HCT116 (cell line): ENCODE measurements around the gene FAM43A. TPM values are rescaled to one million over a fixed set of nuclear protein-coding genes. Genes with fewer than 3 reads are reported as not detected.

ENCODE experiments used
- ATAC-seq: fragments of 200-7000 bp; cut with Tn5 transposase; 2 replicates; pipeline ENCODE4 v1.9.1; 2020; ENCODE audit warnings: mild to moderate bottlenecking, moderate library complexity
- BruUV-seq: library from RNA; stranded (reverse); fragments of 400-500 nt; replicated peaks from 2 replicates; lab custom pipeline; 2021; lab: Mats Ljungman, UMichigan
- CTCF ChIA-PET: fragments of 300-600 bp; sonication (Branson Sonifier 250); formaldehyde crosslinking; loops from one replicate; lab custom pipeline; 2021; ENCODE audit warnings: antibody characterized with exemption; lab: Charles Lee
- POLR2A ChIA-PET: fragments of 300-600, 350-600 bp; sonication (Branson Sonifier 250); formaldehyde crosslinking; loops from one replicate; lab custom pipeline; 2021; ENCODE audit warnings: antibody characterized with exemption; lab: Charles Lee
- RAD21 ChIA-PET, 2 experiments: fragments of 300-600 bp; sonication (Branson Sonifier 250); formaldehyde crosslinking; loops; one replicate each; lab custom pipeline; 2023; ENCODE audit warnings: low total read pairs in 2 of 2; ENCODE audit not compliant: uncharacterized antibody in 2 of 2, unreplicated experiment in 2 of 2, low non-redundant PET in 1 of 2; lab: Charles Lee
- DNase-seq: peaks from one replicate; pipeline ENCODE4 v3.0.0-alpha.2; 2010; ENCODE audit warnings: low read depth, low spot score
- H2AFZ ChIP-seq: fragments of 200-600 bp; shearing (Covaris generic), sonication (generic); 2 replicates; pipeline ENCODE4 v1.6.1; 2017; ENCODE audit warnings: low read depth, mixed run types, mixed read lengths, antibody characterized with exemption, low read length; ENCODE audit not compliant: poor library complexity, severe bottlenecking
- H3K27ac ChIP-seq: 2 replicates; pipeline ENCODE4 v1.5.1; 2012; ENCODE audit warnings: low read depth, low read length
- H3K27me3 ChIP-seq: fragments of 200-600 bp; sonication (generic); 2 replicates; pipeline ENCODE4 v1.6.1; 2016; ENCODE audit warnings: mixed run types, low read length, mixed read lengths; ENCODE audit not compliant: insufficient read depth
- H3K36me3 ChIP-seq, 2 experiments: fragments of 200-500 bp in 1 of 2; fragments of 200-600 bp in 1 of 2; sonication (Bioruptor generic) in 1 of 2; sonication (generic) in 1 of 2; 2 replicates each; pipeline versions ENCODE4 v1.5.1 to v1.6.1; 2014 to 2016; ENCODE audit warnings: low read length in 2 of 2, inconsistent platforms in 1 of 2, mixed read lengths in 1 of 2, mixed run types in 1 of 2; ENCODE audit not compliant: insufficient read depth in 2 of 2, control insufficient read depth in 1 of 2
- H3K4me1 ChIP-seq, 2 experiments: fragments of 200-600 bp in 1 of 2; sonication (generic) in 1 of 2; 2 replicates each; pipeline versions ENCODE4 v1.5.1 to v1.6.1; 2012 to 2017; ENCODE audit warnings: low read length in 2 of 2, inconsistent platforms in 1 of 2, mild to moderate bottlenecking in 1 of 2, mixed read lengths in 1 of 2, mixed run types in 1 of 2, moderate library complexity in 1 of 2; ENCODE audit not compliant: insufficient read depth in 2 of 2, control insufficient read depth in 1 of 2
- H3K4me2 ChIP-seq: fragments of 200-600 bp; sonication (generic); 2 replicates; pipeline ENCODE4 v1.6.1; 2017; ENCODE audit warnings: mixed run types, low read length, mixed read lengths
- H3K4me3 ChIP-seq, 2 experiments: fragments of 200-600 bp in 1 of 2; sonication (generic) in 1 of 2; replicated peaks in 1 of 2; 2 replicates each; pipeline ENCODE4 v1.5.1; 2011 to 2016; ENCODE audit warnings: low read length in 2 of 2, control low read depth in 1 of 2, low read depth in 1 of 2, mild to moderate bottlenecking in 1 of 2, mixed read lengths in 1 of 2, mixed run types in 1 of 2
- H3K79me2 ChIP-seq: fragments of 200-600 bp; sonication (generic); 2 replicates; pipeline ENCODE4 v1.6.1; 2017; ENCODE audit warnings: mild to moderate bottlenecking, mixed run types, low read length, moderate library complexity, mixed read lengths; ENCODE audit not compliant: insufficient read depth
- H3K9ac ChIP-seq: fragments of 200-600 bp; sonication (generic); 2 replicates; pipeline ENCODE4 v1.6.1; 2016; ENCODE audit warnings: low read length, mixed read lengths
- H3K9me2 ChIP-seq: fragments of 200-600 bp; sonication (generic), shearing (Covaris generic); 2 replicates; pipeline ENCODE4 v1.6.1; 2017; ENCODE audit warnings: mixed run types, mild to moderate bottlenecking, moderate library complexity; ENCODE audit not compliant: insufficient read depth
- H3K9me3 ChIP-seq, 2 experiments: fragments of 200-500 bp in 1 of 2; fragments of 200-600 bp in 1 of 2; sonication (Bioruptor generic) in 1 of 2; sonication (generic) in 1 of 2; 2 replicates each; pipeline ENCODE4 v1.6.1; 2014 to 2017; ENCODE audit warnings: low read length in 2 of 2, mixed read lengths in 2 of 2, inconsistent platforms in 1 of 2, low read depth in 1 of 2, mild to moderate bottlenecking in 1 of 2, mixed run types in 1 of 2, moderate library complexity in 1 of 2; ENCODE audit not compliant: control insufficient read depth in 1 of 2, insufficient read depth in 1 of 2
- H4K20me1 ChIP-seq: fragments of 200-600 bp; sonication (generic), shearing (Covaris generic); 2 replicates; pipeline ENCODE4 v1.6.1; 2017; ENCODE audit warnings: mixed run types, mild to moderate bottlenecking, moderate library complexity; ENCODE audit not compliant: insufficient read depth
- ATF3 ChIP-seq: IDR thresholded peaks from 2 replicates; pipeline ENCODE4 v1.6.1; 2012
- EZH2 ChIP-seq: fragments of 200-600 bp; sonication (generic); IDR thresholded peaks from 2 replicates; pipeline ENCODE4 v1.6.1; 2017; ENCODE audit warnings: antibody characterized with exemption, mixed run types
- EZH2phosphoT487 ChIP-seq: fragments of 200-600 bp; IDR thresholded peaks from 2 replicates; pipeline ENCODE4 v1.6.1; 2018; ENCODE audit warnings: antibody characterized with exemption, borderline replicate concordance
- REST ChIP-seq: IDR thresholded peaks from 2 replicates; pipeline ENCODE4 v1.6.1; 2012; ENCODE audit warnings: low read depth
- SIN3A ChIP-seq: IDR thresholded peaks from 2 replicates; pipeline ENCODE4 v1.6.1; 2012; ENCODE audit warnings: low read depth
- SP1 ChIP-seq: IDR thresholded peaks from 2 replicates; pipeline ENCODE4 v1.6.1; 2012; ENCODE audit warnings: low read depth
- SRF ChIP-seq: IDR thresholded peaks from 2 replicates; pipeline ENCODE4 v1.6.1; 2012; ENCODE audit warnings: low read depth
- TCF7L2 ChIP-seq: IDR thresholded peaks from 2 replicates; pipeline ENCODE4 v1.7.0; 2011; ENCODE audit warnings: borderline replicate concordance, inconsistent platforms; ENCODE audit not compliant: insufficient read depth, insufficient read length; ENCODE audit errors: extremely low read depth
- ZBTB33 ChIP-seq: IDR thresholded peaks from 2 replicates; pipeline ENCODE4 v1.6.1; 2011; ENCODE audit warnings: mild to moderate bottlenecking, low read length, moderate library complexity; ENCODE audit not compliant: insufficient replicate concordance; ENCODE audit errors: extremely low read depth
- ZFX ChIP-seq: fragments of 450-650 bp; IDR thresholded peaks from 2 replicates; pipeline ENCODE4 v1.6.1; 2017
- intact Hi-C: fragments of 100-400 bp; cut with micrococcal nuclease; formaldehyde crosslinking; loops from 2 replicates; pipeline ENCODE4 v1.10.0; 2022
- total RNA-seq: library from RNA; stranded (reverse); gene quantifications from one replicate; pipeline ENCODE4 v1.2.1, GENCODE V29; 2021; ENCODE audit not compliant: unreplicated experiment

FAM43A gene
- total RNA-seq, 1 experiment from 2014 or later = 6.8 TPM

- ChIA-PET POLR2A (no interaction called here), RAD21 (no interaction called here), CTCF (no interaction called here)
- Histone ChIP-seq H3K9me3 (no peaks in the 10 kb centered on the region; a peak in 1 of 4 replicates), H3K4me3 (no peak overlapping the region), H2AFZ (peak overlapping the region; percentile 11), H3K9ac (no peak overlapping the region), H3K9me2 (no peaks in the 10 kb centered on the region), H3K4me2 (no peak overlapping the region), H3K79me2 (no peaks in the 10 kb centered on the region), H3K4me1 (no peaks in the 10 kb centered on the region), H3K27ac (no peak overlapping the region), H4K20me1 (no peaks in the 10 kb centered on the region), H3K36me3 (no peaks in the 10 kb centered on the region), H3K27me3 (no peaks in the 10 kb centered on the region)
- BruUV-seq = no TSS peak
- TF ChIP-seq SRF (no peak), EZH2 (no peak), SIN3A (no peak), TCF7L2 (no peak), EZH2phosphoT487 (no peak), ZBTB33 (no peak), ATF3 (no peak), SP1 (no peak), ZFX (no peak), REST (no peak)
- DNase-seq = no peak
- ATAC-seq = no peak
- intact Hi-C loops = no loop called here
Observed at GRCh38 chr3:194730365-194730764, 44.7 kb downstream of the FAM43A start.
